Measurements from ENCODE around the gene ANTXR2. TPM values are rescaled to one million over a fixed set of nuclear protein-coding genes. Genes with fewer than 3 reads are reported as not detected.
"Not testable (repeated sequence)": the region's sequence is repeated elsewhere in the genome, so short reads cannot be mapped to it uniquely, and the experiment has no call there.

ANTXR2 gene
- polyA plus RNA-seq, 1 of the 3 experiments (the other 2 are of a cell fraction), result 48.8 TPM

DNA sequence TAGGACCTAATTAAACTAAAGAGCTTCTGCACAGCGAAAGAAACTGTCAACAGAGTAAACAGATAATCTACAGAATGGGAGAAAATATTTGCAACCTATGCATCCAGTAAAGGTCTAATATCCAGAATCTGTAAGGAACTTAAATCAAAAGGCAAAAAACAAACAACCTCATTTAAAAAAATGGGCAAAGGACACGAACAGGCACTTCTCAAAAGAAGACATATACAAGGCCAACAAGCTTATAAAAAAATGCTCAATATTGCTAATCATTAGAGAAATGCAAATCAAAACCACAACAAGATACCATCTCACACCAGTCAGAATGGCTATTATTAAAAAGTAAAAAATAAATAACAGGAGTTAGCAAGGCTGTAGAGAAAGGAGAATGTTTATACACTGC lies 81.9 kb downstream of the ANTXR2 start:
- H2AFZ ChIP-seq (ENCODE audit: low read depth); POLR2A ChIA-PET; DNase-seq; H3K27me3 ChIP-seq (ENCODE audit: insufficient read depth); H3K9ac ChIP-seq; H3K9me2 ChIP-seq; H3K4me1 ChIP-seq (ENCODE audit: control insufficient read depth in 1 of 2, insufficient read depth in 2 of 2, low read depth in 1 of 2, low read length in 1 of 2); H3K9me3 ChIP-seq; H3K27ac ChIP-seq (ENCODE audit: low read depth in 2 of 2, low read length in 1 of 2); H3K4me3 ChIP-seq (ENCODE audit: low read depth in 2 of 2, low read length in 1 of 2); H3K4me2 ChIP-seq: not testable (repeated sequence)
- H4K20me1 ChIP-seq (ENCODE audit: insufficient read depth), result peaks cover 27% of the 10 kb centered on the region; the same call in 1 of the 2 replicates
- H3K79me2 ChIP-seq (ENCODE audit: insufficient read depth), result peaks cover 95% of the 10 kb centered on the region
- CTCF ChIA-PET, result interaction anchor here (0.6 to 1.1 kb wide), 2 partner anchors 11 to 290 kb away, joined by 3 read pairs; no protein-coding TSS in a partner anchor
- 87% methylated on average over 2 of the region's 2 CpGs for WGBS (ENCODE audit: low lambda C conversion rate)
- peaks cover 6 to 66% of the 10 kb centered on the region in 2 experiments for H3K36me3 ChIP-seq (replicated peaks in 1 of 2; ENCODE audit: control insufficient read depth in 1 of 2, insufficient read depth in 2 of 2, low read length in 1 of 2)
- peaks cover 19% of the 10 kb centered on the region for H3F3A ChIP-seq (replicated peaks; ENCODE audit: insufficient read depth)

DNA sequence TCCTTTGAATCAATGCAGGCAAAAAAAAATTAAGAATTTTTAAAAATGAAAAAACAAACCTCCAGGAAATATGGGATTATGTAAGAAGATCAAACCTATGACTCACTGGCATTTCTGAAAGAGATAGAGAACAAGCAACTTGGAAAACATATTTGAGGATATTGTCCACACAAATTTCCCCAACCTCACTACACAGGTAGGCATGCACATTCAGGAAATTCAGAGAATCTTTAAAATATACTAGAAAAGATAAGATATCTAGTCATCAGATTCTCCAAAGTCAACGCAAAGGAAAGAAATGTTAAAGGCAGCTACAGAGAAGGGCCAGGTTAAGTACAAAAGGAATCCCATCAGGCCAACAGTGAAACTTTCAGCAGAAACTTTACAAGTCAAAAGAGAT lies 85.6 kb downstream of the ANTXR2 start:
- ChIA-PET POLR2A (no interaction called here), CTCF (interaction anchor here (1.5 kb wide), 1 partner anchor 26 kb away, joined by 3 read pairs; no protein-coding TSS in a partner anchor)
- TF ChIP-seq FOSL2 (IDR thresholded peaks at IDR 0.05; ENCODE audit: borderline replicate concordance, low read depth) (peak; percentile 10; the same call in 1 of the 2 replicates), EP300 (IDR thresholded peaks at IDR 0.05; ENCODE audit: borderline replicate concordance in 1 of 2, low read depth in 1 of 2, low read length in 1 of 2) (no peak)
- Histone ChIP-seq H3K27me3 (ENCODE audit: insufficient read depth) (no peaks in the 10 kb centered on the region), H3K9ac (no peak overlapping the region), H3K9me3 (no peaks in the 10 kb centered on the region), H3K4me3 (ENCODE audit: low read depth in 2 of 2, low read length in 1 of 2) (no peak overlapping the region), H3K36me3 (replicated peaks in 1 of 2; ENCODE audit: control insufficient read depth in 1 of 2, insufficient read depth in 2 of 2, low read length in 1 of 2) (peaks cover 11 to 79% of the 10 kb centered on the region in 2 experiments), H3F3A (replicated peaks; ENCODE audit: insufficient read depth) (peaks cover 9% of the 10 kb centered on the region), H3K4me1 (ENCODE audit: control insufficient read depth in 1 of 2, insufficient read depth in 2 of 2, low read depth in 1 of 2, low read length in 1 of 2) (peaks cover 0 to 4% of the 10 kb centered on the region in 2 experiments; a peak in 1 of 4 replicates), H3K4me2 (no peak overlapping the region), H2AFZ (ENCODE audit: low read depth) (no peak overlapping the region), H3K27ac (ENCODE audit: low read depth in 2 of 2, low read length in 1 of 2) (no peak overlapping the region), H4K20me1 (ENCODE audit: insufficient read depth) (peaks cover 22% of the 10 kb centered on the region; the same call in 1 of the 2 replicates), H3K9me2 (no peaks in the 10 kb centered on the region), H3K79me2 (ENCODE audit: insufficient read depth) (peaks cover 79% of the 10 kb centered on the region)
- WGBS (ENCODE audit: low lambda C conversion rate), result 100% methylated on average over 1 of the region's 1 CpG
- DNase-seq, result no peak

DNA sequence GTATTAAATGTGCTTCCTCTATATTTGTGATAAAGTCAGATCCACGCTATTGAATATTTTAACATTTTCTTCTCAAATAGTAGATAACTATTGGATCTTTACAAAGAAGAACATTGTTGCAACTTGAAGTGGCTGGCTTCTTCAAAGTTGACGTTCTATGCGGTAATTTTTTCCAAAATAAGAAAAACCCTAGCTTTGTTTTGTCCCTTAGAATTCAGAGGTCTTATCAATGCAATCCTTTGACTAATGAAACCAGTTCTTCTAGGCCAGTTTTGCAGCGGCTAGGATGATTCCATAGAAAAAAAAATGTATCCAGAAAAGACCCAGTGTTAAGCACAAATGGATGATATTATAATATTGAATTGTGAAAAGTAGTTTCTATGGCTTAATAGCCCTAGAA lies 89.6 kb downstream of the ANTXR2 start:
- H3K9me2 ChIP-seq, result 0 out of 2 replicates have a peak, but pooled peaks cover 4% of the 10 kb centered on the region
- H2AFZ ChIP-seq (ENCODE audit: low read depth), result no peak overlapping the region
- H3K4me3 ChIP-seq (ENCODE audit: low read depth in 2 of 2, low read length in 1 of 2), result no peak overlapping the region
- 95% methylated on average over 4 of the region's 4 CpGs for WGBS (ENCODE audit: low lambda C conversion rate)
- H3K4me2 ChIP-seq, result no peak overlapping the region
- H3K27ac ChIP-seq (ENCODE audit: low read depth in 2 of 2, low read length in 1 of 2), result peak overlapping the region in 1 of 2 experiments; percentile 47; a peak in 1 of 4 replicates
- H3K79me2 ChIP-seq (ENCODE audit: insufficient read depth), result peaks cover 50% of the 10 kb centered on the region
- ChIA-PET POLR2A (no interaction called here), CTCF (no interaction called here)
- H3F3A ChIP-seq (replicated peaks; ENCODE audit: insufficient read depth), result peaks cover 18% of the 10 kb centered on the region
- TF ChIP-seq ELF1 (IDR thresholded peaks at IDR 0.05), result no peak
- TF ChIP-seq, protein P1, sequence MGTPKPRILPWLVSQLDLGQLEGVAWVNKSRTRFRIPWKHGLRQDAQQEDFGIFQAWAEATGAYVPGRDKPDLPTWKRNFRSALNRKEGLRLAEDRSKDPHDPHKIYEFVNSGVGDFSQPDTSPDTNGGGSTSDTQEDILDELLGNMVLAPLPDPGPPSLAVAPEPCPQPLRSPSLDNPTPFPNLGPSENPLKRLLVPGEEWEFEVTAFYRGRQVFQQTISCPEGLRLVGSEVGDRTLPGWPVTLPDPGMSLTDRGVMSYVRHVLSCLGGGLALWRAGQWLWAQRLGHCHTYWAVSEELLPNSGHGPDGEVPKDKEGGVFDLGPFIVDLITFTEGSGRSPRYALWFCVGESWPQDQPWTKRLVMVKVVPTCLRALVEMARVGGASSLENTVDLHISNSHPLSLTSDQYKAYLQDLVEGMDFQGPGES (IDR thresholded peaks at IDR 0.05; ENCODE audit: low read depth, low read length), result no peak
- H3K27me3 ChIP-seq (ENCODE audit: insufficient read depth), result no peaks in the 10 kb centered on the region
- H3K9ac ChIP-seq, result no peak overlapping the region
- DNase-seq, result no peak
- peaks cover 42 to 85% of the 10 kb centered on the region in 2 experiments for H3K36me3 ChIP-seq (replicated peaks in 1 of 2; ENCODE audit: control insufficient read depth in 1 of 2, insufficient read depth in 2 of 2, low read length in 1 of 2)
- H3K9me3 ChIP-seq, result no peaks in the 10 kb centered on the region
- peaks cover 14% of the 10 kb centered on the region; the same call in 1 of the 2 replicates for H4K20me1 ChIP-seq (ENCODE audit: insufficient read depth)
- peaks cover 0 to 4% of the 10 kb centered on the region in 2 experiments; a peak in 1 of 4 replicates for H3K4me1 ChIP-seq (ENCODE audit: control insufficient read depth in 1 of 2, insufficient read depth in 2 of 2, low read depth in 1 of 2, low read length in 1 of 2)
